Endothelial cell of umbilical vein (primary cell): Measurements from ENCODE around the gene TMEM204. TPM values are rescaled to one million over a fixed set of nuclear protein-coding genes. Genes with fewer than 3 reads are reported as not detected.

Experiments used
- BruUV-seq: library from RNA; stranded (reverse); fragments of 400-500 nt; replicated peaks from 2 replicates; lab custom pipeline; 2021; lab: Mats Ljungman, UMichigan
- CTCF ChIA-PET: fragments of 300-600, 350-600 bp; sonication (Branson Sonifier 250); formaldehyde crosslinking; loops from one replicate; lab custom pipeline; 2021; ENCODE audit warnings: antibody characterized with exemption, inconsistent platforms; lab: Charles Lee
- POLR2A ChIA-PET: fragments of 300-600, 350-600 bp; sonication (Branson Sonifier 250); formaldehyde crosslinking; loops from one replicate; lab custom pipeline; 2021; ENCODE audit warnings: antibody characterized with exemption, inconsistent platforms; lab: Charles Lee
- DNase-seq: peaks from one replicate; pipeline ENCODE4 v3.0.0-alpha.2; 2011; ENCODE audit warnings: low read depth, low spot score
- FAIRE-seq: peaks from 2 replicates; lab custom pipeline; 2011; peaks lifted over from hg19 to GRCh38; lab: Jason Lieb, UNC
- H2AFZ ChIP-seq: 2 replicates; pipeline ENCODE4 v1.6.0; 2012; ENCODE audit warnings: low read depth, low read length, control low read depth, inconsistent platforms
- H3K27ac ChIP-seq: 2 replicates; pipeline ENCODE4 v1.5.1; 2011; ENCODE audit warnings: low read depth, mild to moderate bottlenecking, control low read depth, low read length, moderate library complexity; ENCODE audit not compliant: insufficient read depth
- H3K27me3 ChIP-seq, 2 experiments: 2 replicates each; pipeline versions ENCODE4 v1.6.0 to v1.6.1; 2011; ENCODE audit warnings: low read length in 2 of 2, mixed read lengths in 1 of 2; ENCODE audit not compliant: control insufficient read depth in 2 of 2, insufficient read depth in 2 of 2
- H3K36me3 ChIP-seq, 2 experiments: 2 replicates in 1 of 2; 3 replicates in 1 of 2; pipeline ENCODE4 v1.5.1; 2011; ENCODE audit warnings: low read length in 2 of 2, mild to moderate bottlenecking in 1 of 2, moderate library complexity in 1 of 2; ENCODE audit not compliant: control insufficient read depth in 2 of 2, insufficient read depth in 2 of 2; ENCODE audit errors: extremely low read depth in 1 of 2
- H3K4me1 ChIP-seq: 3 replicates; pipeline ENCODE4 v1.5.1; 2011; ENCODE audit warnings: mild to moderate bottlenecking, low read length; ENCODE audit not compliant: control insufficient read depth, insufficient read depth; ENCODE audit errors: extremely low read depth
- H3K4me2 ChIP-seq: 2 replicates; pipeline ENCODE4 v1.6.1; 2011; ENCODE audit warnings: low read length, control low read depth, mixed read lengths; ENCODE audit not compliant: insufficient read depth
- H3K4me3 ChIP-seq, 3 experiments: fragments of 200-600 bp in 1 of 3; sonication (generic), shearing (Covaris generic) in 1 of 3; replicated peaks in 1 of 3; 2 replicates each; pipeline ENCODE4 v1.5.1; 2011 to 2016; ENCODE audit warnings: control low read depth in 3 of 3, low read length in 3 of 3, mild to moderate bottlenecking in 2 of 3, inconsistent platforms in 1 of 3, low read depth in 1 of 3, moderate library complexity in 1 of 3; ENCODE audit not compliant: insufficient read depth in 1 of 3
- H3K79me2 ChIP-seq: 2 replicates; pipeline ENCODE4 v1.6.0; 2012; ENCODE audit warnings: low read length, inconsistent platforms; ENCODE audit not compliant: control insufficient read depth, insufficient read depth
- H3K9ac ChIP-seq: replicated peaks from 2 replicates; pipeline ENCODE3; 2011; ENCODE audit warnings: low read length, control low read depth; ENCODE audit not compliant: insufficient read depth; ENCODE audit errors: extremely low read depth
- H3K9me1 ChIP-seq: replicated peaks from 3 replicates; pipeline ENCODE4 v1.6.0; 2011; ENCODE audit warnings: mild to moderate bottlenecking, low read length; ENCODE audit not compliant: control insufficient read depth, insufficient read depth; ENCODE audit errors: extremely low read depth
- H3K9me3 ChIP-seq: replicated peaks from 2 replicates; pipeline ENCODE4 v1.5.1; 2012; ENCODE audit warnings: low read length, inconsistent platforms; ENCODE audit not compliant: control insufficient read depth, insufficient read depth
- H4K20me1 ChIP-seq: replicated peaks from 2 replicates; pipeline ENCODE3; 2011; ENCODE audit warnings: mild to moderate bottlenecking, low read length; ENCODE audit not compliant: control insufficient read depth, insufficient read depth; ENCODE audit errors: extremely low read depth
- CTCF ChIP-seq, 2 donors: IDR thresholded peaks; 1 replicate in 1 of 2; 2 replicates in 1 of 2; pipeline ENCODE4 v1.5.1; 2011; ENCODE audit warnings: low read length in 2 of 2, mild to moderate bottlenecking in 2 of 2, moderate library complexity in 2 of 2, control low read depth in 1 of 2, inconsistent platforms in 1 of 2, low read depth in 1 of 2; ENCODE audit not compliant: insufficient read depth in 1 of 2; ENCODE audit errors: extremely low read depth in 1 of 2
- EZH2 ChIP-seq: IDR thresholded peaks from 2 replicates; pipeline ENCODE4 v1.6.1; 2012; ENCODE audit warnings: borderline replicate concordance, low read depth, mild to moderate bottlenecking, moderate library complexity, low read length, inconsistent platforms; ENCODE audit not compliant: severe bottlenecking
- FOS ChIP-seq: IDR thresholded peaks from 2 replicates; pipeline ENCODE4 v1.6.1; 2011; ENCODE audit warnings: mild to moderate bottlenecking, low read length, moderate library complexity, borderline replicate concordance; ENCODE audit not compliant: insufficient read depth
- GATA2 ChIP-seq: IDR thresholded peaks from 2 replicates; pipeline ENCODE4 v1.7.0; 2011; ENCODE audit warnings: low read depth, mild to moderate bottlenecking, moderate library complexity, mixed read lengths, low read length; ENCODE audit not compliant: insufficient read length, insufficient read depth
- JUN ChIP-seq: IDR thresholded peaks from 2 replicates; pipeline ENCODE4 v1.6.1; 2011; ENCODE audit warnings: borderline replicate concordance, low read depth; ENCODE audit not compliant: insufficient read length, insufficient read depth
- MYC ChIP-seq: IDR thresholded peaks from one replicate; pipeline ENCODE4 v1.6.1; 2011; ENCODE audit warnings: mild to moderate bottlenecking, low read depth, low read length
- POLR2A ChIP-seq: IDR thresholded peaks from 2 replicates; pipeline ENCODE4 v1.6.1; 2012; ENCODE audit warnings: low read depth, mild to moderate bottlenecking, control low read depth, low read length
- POLR2AphosphoS5 ChIP-seq: IDR thresholded peaks from 2 replicates; pipeline ENCODE4 v1.6.1; 2012; ENCODE audit warnings: low read depth, mild to moderate bottlenecking, control low read depth, low read length, moderate library complexity; ENCODE audit not compliant: insufficient read depth
- dilution Hi-C: fragments of 300-500 bp; cut with MboI; formaldehyde crosslinking; loops from one replicate; pipeline ENCODE4 v1.15.0; 2019; ENCODE audit warnings: low sequenced_read_pairs; ENCODE audit not compliant: extremely low pct_ligation_motif_present
- intact Hi-C: fragments of 100-400 bp; cut with micrococcal nuclease; formaldehyde crosslinking; loops from one replicate; pipeline ENCODE4 v1.10.0; 2022
- polyA plus RNA-seq, 4 experiments: library from polyadenylated mRNA; depleted of rRNA in 3 of 4; stranded (reverse) in 3 of 4; unstranded in 1 of 4; fragments of >200 nt; gene quantifications; 2 replicates each; pipeline versions ENCODE4 v1.2.1 to v1.2.3, GENCODE V29; 2011 to 2012; ENCODE audit warnings: missing spikeins in 1 of 4
- total RNA-seq: library from RNA; stranded (reverse); gene quantifications from 2 replicates; pipeline ENCODE4 v1.2.3, GENCODE V29; 2021
- TF ChIP-seq, protein P1 (sequence below): IDR thresholded peaks from 2 replicates; pipeline ENCODE4 v1.6.1; 2011; ENCODE audit not compliant: insufficient read depth, insufficient read length

Gene TMEM204
- total and polyA plus RNA-seq, 2 donors (not counting 3 experiments of a cell fraction or from before 2014, with no cell fraction given), result 32.5 to 50.7 TPM

DNA sequence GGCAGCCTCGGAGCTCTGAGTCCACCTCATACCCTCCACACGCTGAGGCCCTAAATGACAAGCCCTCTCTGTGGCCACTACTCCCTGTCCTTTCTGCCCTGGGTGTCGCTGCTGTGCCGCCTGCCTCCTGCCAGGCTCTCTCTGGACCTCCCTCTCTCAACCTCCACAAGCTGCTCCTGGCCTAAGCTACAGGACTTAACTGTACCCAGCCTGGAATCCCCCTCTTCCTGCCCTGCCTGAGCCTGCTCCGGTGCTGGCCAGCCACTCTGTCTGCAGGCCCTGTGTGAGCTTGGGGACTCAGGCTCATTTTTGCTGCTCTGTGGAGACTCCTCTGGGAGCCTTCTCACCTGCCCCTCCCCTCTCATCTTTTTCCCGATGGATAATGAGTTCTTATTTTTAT, 56.9 kb downstream of the TMEM204 start:
- Histone ChIP-seq H3K27ac (no peak overlapping the region), H2AFZ (no peak overlapping the region), H3K4me3 (no peak overlapping the region), H3K4me2 (no peak overlapping the region), H3K27me3 (no peaks in the 10 kb centered on the region), H3K4me1 (no peaks in the 10 kb centered on the region), H3K9me3 (no peaks in the 10 kb centered on the region), H3K79me2 (no peaks in the 10 kb centered on the region), H3K9ac (no peak overlapping the region), H3K36me3 (peaks cover 0 to 14% of the 10 kb centered on the region in 2 experiments), H3K9me1 (no peaks in the 10 kb centered on the region), H4K20me1 (no peaks in the 10 kb centered on the region)
- POLR2A ChIA-PET, result no interaction called here
- TF ChIP-seq CTCF (IDR thresholded peaks at IDR 0.05; ENCODE audit: extremely low read depth in 1 of 2, insufficient read depth in 1 of 2, low read depth in 1 of 2, low read length in 2 of 2), result no peak
- TF ChIP-seq EZH2, result no peak
- no peak for TF ChIP-seq MYC
- DNase-seq, result no peak
- no peak for FAIRE-seq
- CTCF ChIA-PET, result no interaction called here
- intact Hi-C loops (no loop called here), dilution Hi-C loops (no loop called here)
- no TSS peak for BruUV-seq

DNA sequence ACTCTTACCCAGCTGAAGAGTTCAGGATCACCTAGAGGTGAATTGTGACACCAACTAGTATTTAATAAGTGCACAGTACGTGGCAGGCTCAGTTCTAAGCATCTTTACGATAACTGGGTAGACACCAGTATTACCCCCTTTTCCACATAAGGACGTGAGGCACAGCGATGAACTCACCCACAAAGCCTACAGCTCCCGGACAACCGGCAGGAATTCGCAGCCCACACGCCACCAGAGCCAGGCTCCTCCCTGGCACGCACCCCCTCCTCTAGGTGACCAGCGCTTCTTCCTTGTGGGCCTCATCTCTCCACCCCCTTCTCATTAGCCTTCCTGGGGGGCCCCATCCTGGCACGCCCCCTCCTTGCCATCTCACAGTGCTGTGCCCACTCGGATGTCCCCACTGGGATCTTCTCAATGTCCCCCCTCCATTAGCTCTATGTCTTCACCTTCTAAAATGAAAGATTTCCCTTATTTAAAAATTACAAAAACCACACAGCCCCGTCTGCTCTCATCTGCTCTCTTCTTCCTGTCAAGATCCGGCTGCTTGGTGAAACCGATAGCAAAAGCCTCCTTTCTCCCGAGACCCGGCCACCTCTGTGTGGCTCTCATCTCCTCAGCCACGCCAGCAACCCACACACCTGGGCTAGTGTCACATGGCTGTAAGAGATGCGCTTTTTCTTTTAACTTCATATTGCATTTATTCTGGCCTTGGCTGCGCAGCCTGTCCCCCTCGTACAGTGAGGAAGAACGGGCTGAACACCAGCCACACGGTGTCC, 57.7 kb downstream of the TMEM204 start:
- no peaks in the 10 kb centered on the region for H3K79me2 ChIP-seq
- FAIRE-seq, result no peak
- POLR2A ChIA-PET, result no interaction called here
- H3K9me1 ChIP-seq, result no peaks in the 10 kb centered on the region
- no peak overlapping the region for H3K27ac ChIP-seq
- TF ChIP-seq POLR2A (no peak), GATA2 (no peak), POLR2AphosphoS5 (no peak), MYC (no peak), CTCF (IDR thresholded peaks at IDR 0.05; ENCODE audit: extremely low read depth in 1 of 2, insufficient read depth in 1 of 2, low read depth in 1 of 2, low read length in 2 of 2) (no peak), EZH2 (no peak), JUN (no peak), FOS (no peak)
- TF ChIP-seq, protein P1, sequence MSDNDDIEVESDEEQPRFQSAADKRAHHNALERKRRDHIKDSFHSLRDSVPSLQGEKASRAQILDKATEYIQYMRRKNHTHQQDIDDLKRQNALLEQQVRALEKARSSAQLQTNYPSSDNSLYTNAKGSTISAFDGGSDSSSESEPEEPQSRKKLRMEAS, result no peak
- no peaks in the 10 kb centered on the region for H3K9me3 ChIP-seq
- no peaks in the 10 kb centered on the region for H3K27me3 ChIP-seq
- no peaks in the 10 kb centered on the region for H3K4me1 ChIP-seq
- H3K4me2 ChIP-seq, result no peak overlapping the region
- intact Hi-C loops, result no loop called here
- CTCF ChIA-PET, result no interaction called here
- H3K4me3 ChIP-seq, result no peak overlapping the region
- H3K36me3 ChIP-seq, result peaks cover 0 to 13% of the 10 kb centered on the region in 2 experiments
- BruUV-seq, result no TSS peak
- no peaks in the 10 kb centered on the region for H4K20me1 ChIP-seq
- no peak for DNase-seq
- H2AFZ ChIP-seq, result no peak overlapping the region
- H3K9ac ChIP-seq, result no peak overlapping the region
- dilution Hi-C loops, result no loop called here
